ENCODE data around the gene HTR6.
A peak's percentile ranks its signal among the peaks of the same experiment; 100 is the strongest.

Gene HTR6

DNA sequence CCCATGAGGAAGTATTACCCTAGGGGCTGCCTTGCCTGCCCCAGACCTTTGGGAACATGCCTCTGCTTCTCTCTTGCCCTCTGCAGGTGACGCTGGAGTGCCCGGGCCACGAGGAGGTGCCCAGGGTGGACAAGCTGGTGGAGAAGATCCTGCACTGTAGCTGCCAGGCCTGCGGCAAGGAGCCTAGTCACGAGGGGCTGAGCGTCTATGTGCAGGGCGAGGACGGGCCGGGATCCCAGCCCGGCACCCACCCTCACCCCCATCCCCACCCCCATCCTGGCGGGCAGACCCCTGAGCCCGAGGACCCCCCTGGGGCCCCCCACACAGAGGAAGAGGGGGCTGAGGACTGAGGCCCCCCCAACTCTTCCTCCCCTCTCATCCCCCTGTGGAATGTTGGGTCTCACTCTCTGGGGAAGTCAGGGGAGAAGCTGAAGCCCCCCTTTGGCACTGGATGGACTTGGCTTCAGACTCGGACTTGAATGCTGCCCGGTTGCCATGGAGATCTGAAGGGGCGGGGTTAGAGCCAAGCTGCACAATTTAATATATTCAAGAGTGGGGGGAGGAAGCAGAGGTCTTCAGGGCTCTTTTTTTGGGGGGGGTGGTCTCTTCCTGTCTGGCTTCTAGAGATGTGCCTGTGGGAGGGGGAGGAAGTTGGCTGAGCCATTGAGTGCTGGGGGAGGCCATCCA, 7.8 kb upstream of the HTR6 start:
- DNase-seq (ENCODE audit: low read depth in 3 of 3), result no peak

DNA sequence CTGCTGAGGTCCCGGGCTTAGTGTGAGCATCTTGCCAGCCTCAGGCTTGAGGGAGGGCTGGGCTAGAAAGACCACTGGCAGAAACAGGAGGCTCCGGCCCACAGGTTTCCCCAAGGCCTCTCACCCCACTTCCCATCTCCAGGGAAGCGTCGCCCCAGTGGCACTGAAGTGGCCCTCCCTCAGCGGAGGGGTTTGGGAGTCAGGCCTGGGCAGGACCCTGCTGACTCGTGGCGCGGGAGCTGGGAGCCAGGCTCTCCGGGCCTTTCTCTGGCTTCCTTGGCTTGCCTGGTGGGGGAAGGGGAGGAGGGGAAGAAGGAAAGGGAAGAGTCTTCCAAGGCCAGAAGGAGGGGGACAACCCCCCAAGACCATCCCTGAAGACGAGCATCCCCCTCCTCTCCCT, 7.2 kb upstream of the HTR6 start:
- no peak for DNase-seq (ENCODE audit: low read depth in 3 of 3)

GRCh38 chr1:19658186-19658585, 6.5 kb upstream of the HTR6 start:
- DNase-seq (ENCODE audit: low read depth in 3 of 3), result no peak

DNA sequence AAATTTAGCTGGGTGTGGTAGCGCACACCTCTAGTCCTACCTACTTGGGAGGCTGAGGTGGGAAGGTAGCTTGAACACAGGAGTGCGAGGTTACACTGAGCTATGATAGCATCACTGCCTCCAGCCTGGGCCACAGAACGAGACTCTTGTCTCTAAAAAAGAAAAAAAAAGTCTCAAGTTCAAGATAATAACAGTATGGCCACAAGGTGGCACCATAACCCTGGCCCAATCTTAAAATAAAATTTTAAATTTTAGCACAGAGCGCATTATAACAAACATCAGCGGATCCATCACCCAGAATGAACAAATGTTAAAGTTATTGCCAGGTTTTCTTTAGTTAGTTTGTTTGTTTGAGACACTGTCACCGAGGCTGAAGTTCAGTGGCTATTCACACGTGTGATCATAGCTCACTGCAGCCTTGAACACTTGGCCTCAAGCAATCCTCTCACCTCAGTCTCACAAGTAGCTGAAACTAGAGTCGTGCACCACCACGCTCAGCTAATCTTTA, 2.9 kb upstream of the HTR6 start:
- DNase-seq (ENCODE audit: low read depth in 3 of 3), result peak in 1 of 3 experiments; percentile 17

GRCh38 chr1:19662313-19662712, 2.4 kb upstream of the HTR6 start:
- no peak for DNase-seq (ENCODE audit: low read depth in 3 of 3)

GRCh38 chr1:19665186-19665495, 466 bp downstream of the HTR6 start:
- DNase-seq (ENCODE audit: low read depth in 3 of 3), result no peak

DNA sequence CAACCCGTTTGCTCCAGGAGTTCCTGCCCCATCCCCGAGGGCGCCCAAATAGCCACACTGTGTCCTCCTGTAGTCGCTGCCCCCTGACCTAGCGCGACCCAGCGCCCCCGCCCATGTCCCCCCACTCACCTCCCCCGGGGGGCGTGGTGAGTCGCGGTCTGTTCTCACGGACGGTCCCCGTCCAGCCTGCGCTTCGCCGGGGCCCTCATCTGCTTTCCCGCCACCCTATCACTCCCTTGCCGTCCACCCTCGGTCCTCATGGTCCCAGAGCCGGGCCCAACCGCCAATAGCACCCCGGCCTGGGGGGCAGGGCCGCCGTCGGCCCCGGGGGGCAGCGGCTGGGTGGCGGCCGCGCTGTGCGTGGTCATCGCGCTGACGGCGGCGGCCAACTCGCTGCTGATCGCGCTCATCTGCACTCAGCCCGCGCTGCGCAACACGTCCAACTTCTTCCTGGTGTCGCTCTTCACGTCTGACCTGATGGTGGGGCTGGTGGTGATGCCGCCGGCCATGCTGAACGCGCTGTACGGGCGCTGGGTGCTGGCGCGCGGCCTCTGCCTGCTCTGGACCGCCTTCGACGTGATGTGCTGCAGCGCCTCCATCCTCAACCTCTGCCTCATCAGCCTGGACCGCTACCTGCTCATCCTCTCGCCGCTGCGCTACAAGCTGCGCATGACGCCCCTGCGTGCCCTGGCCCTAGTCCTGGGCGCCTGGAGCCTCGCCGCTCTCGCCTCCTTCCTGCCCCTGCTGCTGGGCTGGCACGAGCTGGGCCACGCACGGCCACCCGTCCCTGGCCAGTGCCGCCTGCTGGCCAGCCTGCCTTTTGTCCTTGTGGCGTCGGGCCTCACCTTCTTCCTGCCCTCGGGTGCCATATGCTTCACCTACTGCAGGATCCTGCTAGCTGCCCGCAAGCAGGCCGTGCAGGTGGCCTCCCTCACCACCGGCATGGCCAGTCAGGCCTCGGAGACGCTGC, 1.1 kb downstream of the HTR6 start:
- DNase-seq (ENCODE audit: low read depth in 3 of 3), result no peak

DNA sequence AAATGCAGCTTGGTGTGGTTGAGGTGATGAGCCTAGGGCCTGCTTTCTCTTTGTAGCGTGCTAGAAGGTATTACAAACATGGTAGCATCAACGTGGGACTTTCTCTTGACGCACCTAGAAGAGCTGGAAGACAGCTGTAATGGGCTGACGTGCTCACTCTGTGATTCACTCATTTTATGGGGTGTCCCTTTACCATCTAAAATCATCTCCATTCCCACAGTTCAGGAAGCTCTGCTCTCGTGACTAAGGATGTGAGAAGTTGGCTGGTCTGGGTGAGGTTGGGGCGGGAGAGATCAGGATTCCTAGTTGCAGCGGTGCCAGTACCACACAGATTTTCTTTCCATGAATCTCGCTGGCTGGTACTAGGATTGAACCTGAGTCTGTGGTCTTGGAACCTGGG, 4.2 kb downstream of the HTR6 start:
- no peak for DNase-seq (ENCODE audit: low read depth in 3 of 3)

DNA sequence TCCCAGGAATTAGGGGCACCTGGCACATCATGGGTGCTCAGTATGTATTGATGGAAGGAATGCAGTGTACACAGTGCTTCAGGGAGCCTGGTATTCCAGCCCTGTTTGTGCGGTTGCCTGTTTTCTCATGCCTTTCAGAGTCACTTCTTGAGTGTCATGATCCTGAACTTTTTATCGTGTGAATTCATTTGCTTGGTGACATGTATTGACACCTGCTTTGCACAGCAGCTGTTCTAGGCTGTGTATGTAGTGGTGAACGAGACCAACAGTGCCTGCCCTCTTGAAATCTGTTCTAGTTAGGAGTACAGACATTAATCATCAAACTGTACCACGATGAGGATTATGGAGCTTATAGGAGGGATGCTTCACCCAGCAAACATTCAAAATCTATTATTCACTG, 6.1 kb downstream of the HTR6 start:
- no peak for DNase-seq (ENCODE audit: low read depth in 3 of 3)

DNA sequence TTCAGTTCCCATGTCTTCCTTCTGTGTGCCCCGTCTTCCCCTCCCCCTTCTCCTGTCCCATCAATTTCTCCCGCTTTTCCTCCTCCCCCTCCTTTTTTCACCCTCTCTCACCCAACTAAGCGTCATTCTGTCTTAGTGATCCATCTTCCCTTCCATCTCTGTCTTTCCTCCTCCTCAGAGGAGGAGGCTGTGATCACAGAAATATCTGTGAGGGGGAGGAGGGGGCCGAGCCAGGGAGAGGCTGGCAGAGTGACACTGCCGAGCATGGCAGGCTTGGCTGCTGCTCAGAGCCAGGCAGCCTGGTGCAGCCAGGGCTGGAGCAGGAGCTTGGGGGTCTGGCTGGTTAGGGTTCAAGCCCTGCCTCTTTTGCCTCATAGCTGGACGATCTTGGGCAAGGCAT, 7.6 kb downstream of the HTR6 start:
- DNase-seq (ENCODE audit: low read depth in 3 of 3), result no peak

DNA sequence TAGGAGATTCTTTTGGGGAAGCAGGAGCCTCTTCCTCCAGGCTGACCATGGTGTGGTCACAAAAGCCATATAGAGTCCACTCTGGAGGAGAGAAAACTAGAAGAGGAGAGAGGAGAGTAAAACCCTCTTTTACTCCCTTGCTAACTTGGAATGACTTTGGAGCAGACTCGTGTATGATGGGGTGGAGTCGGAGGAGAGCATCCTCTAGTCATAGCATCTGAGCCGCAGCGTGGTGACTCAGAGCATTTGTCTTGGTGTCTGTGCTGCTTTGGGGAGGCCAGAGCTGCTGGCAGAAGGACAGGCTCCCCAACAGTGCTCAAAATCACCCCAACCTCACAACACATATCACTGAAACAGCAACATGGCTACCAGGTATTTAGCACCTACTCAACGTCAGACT, 11.1 kb downstream of the HTR6 start:
- no peak for DNase-seq (ENCODE audit: low read depth in 3 of 3)

- no peak for DNase-seq (ENCODE audit: low read depth in 3 of 3)
Measured at GRCh38 chr1:19676438-19676922, 11.8 kb downstream of the HTR6 start.

GRCh38 chr1:19678493-19678892, 13.8 kb downstream of the HTR6 start:
- no peak for DNase-seq (ENCODE audit: low read depth in 3 of 3)

GRCh38 chr1:19678931-19679453, 14.3 kb downstream of the HTR6 start:
- no peak for DNase-seq (ENCODE audit: low read depth in 3 of 3)

GRCh38 chr1:19679691-19680090, 15.0 kb downstream of the HTR6 start:
- DNase-seq (ENCODE audit: low read depth in 3 of 3), result no peak

DNA sequence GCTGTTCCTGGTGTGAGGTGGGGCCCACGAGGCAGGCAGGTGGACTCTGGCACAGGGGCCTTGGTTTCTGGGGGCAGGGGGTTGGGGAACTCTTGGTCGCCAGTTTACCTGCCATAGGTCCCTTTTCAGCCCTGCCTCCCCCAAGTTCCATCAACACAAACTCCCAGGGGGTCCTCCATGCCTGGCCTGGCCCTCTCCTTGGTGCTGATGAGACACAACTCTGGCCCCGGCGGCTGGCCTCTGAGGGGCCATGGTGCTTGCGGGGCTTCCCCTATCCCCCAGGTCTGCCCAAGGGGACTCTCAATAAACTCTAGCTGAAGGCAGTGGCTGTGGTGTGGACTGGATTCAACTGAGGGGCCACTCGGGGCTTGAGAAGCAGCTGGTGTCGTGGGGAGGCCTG, 16.0 kb downstream of the HTR6 start:
- DNase-seq (ENCODE audit: low read depth in 3 of 3), result no peak

DNA sequence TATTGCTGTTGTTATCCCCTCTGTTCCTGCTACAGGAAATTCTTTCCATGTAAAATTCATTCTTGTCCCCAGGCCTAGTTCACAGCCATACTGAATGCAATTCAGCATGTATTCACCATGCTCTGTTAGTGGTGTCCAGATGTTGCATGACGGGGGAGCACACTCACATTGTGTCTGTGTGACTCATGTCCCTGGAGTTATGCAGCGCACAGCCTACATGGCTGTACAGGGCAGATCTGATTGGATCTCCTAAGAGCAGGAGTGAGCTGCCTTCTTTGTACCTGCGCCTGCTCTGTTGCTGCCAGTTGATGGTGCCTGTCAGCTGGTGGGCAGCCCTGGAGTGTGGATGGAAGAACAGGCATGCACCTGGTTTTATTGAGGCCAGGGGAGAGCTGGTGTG, 17.6 kb downstream of the HTR6 start:
- DNase-seq (ENCODE audit: low read depth in 3 of 3), result no peak

GRCh38 chr1:19682901-19683300, 18.2 kb downstream of the HTR6 start:
- DNase-seq (ENCODE audit: low read depth in 3 of 3), result no peak

- DNase-seq (ENCODE audit: low read depth in 3 of 3), result no peak
Measured at GRCh38 chr1:19683351-19683750, 18.7 kb downstream of the HTR6 start.

DNA sequence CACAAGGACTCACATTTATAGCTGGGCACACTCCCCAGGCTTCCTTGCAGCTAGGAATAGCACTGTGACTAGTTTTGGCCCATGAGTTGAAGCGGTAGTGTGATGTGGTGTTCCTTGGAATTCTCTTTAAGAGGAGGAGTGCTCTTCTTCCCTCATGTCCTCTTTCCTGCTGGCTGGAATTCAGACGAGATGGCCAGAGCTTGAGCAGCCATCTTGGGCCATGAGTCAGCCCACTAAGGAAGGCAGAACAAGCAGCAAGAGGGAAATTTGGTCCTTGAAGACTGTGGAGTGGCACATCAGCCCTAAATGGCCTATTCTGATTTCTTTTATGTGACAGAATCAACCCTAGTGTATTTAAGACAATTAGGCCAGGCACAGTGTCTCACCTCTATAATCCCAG, 20.0 kb downstream of the HTR6 start:
- DNase-seq (ENCODE audit: low read depth in 3 of 3), result no peak

DNA sequence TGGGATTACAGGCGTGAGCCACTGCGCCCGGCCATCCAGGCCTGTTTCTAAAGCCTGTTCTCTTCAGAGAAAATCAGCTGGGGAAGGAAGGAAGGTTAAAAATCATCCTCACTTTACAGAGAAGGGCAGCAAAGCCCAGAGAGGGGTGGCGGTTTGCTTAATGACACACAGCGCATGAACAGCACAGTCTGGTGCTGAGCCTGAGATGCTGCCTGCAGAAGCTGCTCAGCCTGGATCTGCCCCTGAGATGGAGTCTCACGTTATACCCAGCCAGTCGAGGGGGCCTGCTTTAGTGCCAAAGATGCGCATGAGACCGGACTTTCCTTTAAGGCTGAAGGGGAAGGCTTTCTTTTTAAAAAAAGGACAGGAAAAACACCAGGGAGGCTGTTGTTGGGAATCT, 21.3 kb downstream of the HTR6 start:
- no peak for DNase-seq (ENCODE audit: low read depth in 3 of 3)

DNA sequence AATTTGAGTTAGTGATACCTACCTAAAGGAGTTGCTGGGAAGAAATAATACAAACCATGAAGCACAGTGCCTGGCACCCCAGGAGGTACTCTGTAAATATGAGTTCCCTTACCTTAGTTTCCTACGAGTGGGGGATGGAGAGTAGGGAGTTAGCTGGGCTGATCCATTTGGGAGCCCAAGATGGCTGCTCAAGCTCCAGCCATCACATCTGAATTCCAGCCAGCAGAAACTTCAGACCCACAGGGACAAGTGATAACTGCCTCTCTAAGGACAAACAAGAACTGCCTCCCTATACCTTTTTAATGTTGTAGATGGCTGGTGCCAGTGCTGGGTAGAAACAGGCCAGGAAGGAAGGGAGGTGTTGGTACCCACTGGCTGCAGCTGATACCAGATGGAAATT, 22.7 kb downstream of the HTR6 start:
- DNase-seq (ENCODE audit: low read depth in 3 of 3), result no peak

Measured in stimulated activated CD4-positive, alpha-beta T cell treated with anti-CD3 and anti-CD28 coated beads, TNF-alpha, amount 100 ng/mL, for 4 hours (primary cell).